Mesothelial cell of epicardium (in vitro differentiated cells): Measurements from ENCODE around the gene EIF2S2. TPM values are rescaled to one million over a fixed set of nuclear protein-coding genes. Genes with fewer than 3 reads are reported as not detected.

Experiments
- DNase-seq, 2 experiments: peaks; one replicate each; pipeline ENCODE4 v3.0.0; 2021; ENCODE audit warnings: low spot score in 2 of 2; ENCODE audit not compliant: unreplicated experiment in 2 of 2
- H3K27ac Mint-ChIP-seq: 2 replicates; pipeline ENCODE4 v1.8.0; 2021; ENCODE audit warnings: mixed read lengths
- H3K27me3 Mint-ChIP-seq: 2 replicates; pipeline ENCODE4 v1.8.0; 2021; ENCODE audit warnings: low read depth, mixed read lengths
- H3K36me3 Mint-ChIP-seq: 2 replicates; pipeline ENCODE4 v1.8.0; 2021; ENCODE audit warnings: mixed read lengths
- H3K4me1 Mint-ChIP-seq: 2 replicates; pipeline ENCODE4 v1.8.0; 2021; ENCODE audit warnings: mixed read lengths
- H3K4me3 Mint-ChIP-seq: 2 replicates; pipeline ENCODE4 v1.8.0; 2021; ENCODE audit warnings: mild to moderate bottlenecking, moderate library complexity, mixed read lengths
- H3K9me3 Mint-ChIP-seq: 2 replicates; pipeline ENCODE4 v1.8.0; 2021; ENCODE audit warnings: mixed read lengths
- total RNA-seq: library from RNA; stranded (reverse); gene quantifications from 3 replicates; pipeline ENCODE4 v1.2.1, GENCODE V29; 2021
- TF ChIP-seq, protein P1 (sequence below): fragments of 200-600 bp; sonication (generic); IDR thresholded peaks from one replicate; pipeline ENCODE4 v1.5.0; 2021; ENCODE audit warnings: antibody characterized with exemption; ENCODE audit not compliant: unreplicated experiment

Gene EIF2S2
- total RNA-seq, 1 donor from 2014 or later, result 45.5 TPM

GRCh38 chr20:34096699-34097444 lies 15.2 kb downstream of the EIF2S2 start:
- peak overlapping the region; percentile 5 for H3K27ac Mint-ChIP-seq
- TF ChIP-seq, protein P1, sequence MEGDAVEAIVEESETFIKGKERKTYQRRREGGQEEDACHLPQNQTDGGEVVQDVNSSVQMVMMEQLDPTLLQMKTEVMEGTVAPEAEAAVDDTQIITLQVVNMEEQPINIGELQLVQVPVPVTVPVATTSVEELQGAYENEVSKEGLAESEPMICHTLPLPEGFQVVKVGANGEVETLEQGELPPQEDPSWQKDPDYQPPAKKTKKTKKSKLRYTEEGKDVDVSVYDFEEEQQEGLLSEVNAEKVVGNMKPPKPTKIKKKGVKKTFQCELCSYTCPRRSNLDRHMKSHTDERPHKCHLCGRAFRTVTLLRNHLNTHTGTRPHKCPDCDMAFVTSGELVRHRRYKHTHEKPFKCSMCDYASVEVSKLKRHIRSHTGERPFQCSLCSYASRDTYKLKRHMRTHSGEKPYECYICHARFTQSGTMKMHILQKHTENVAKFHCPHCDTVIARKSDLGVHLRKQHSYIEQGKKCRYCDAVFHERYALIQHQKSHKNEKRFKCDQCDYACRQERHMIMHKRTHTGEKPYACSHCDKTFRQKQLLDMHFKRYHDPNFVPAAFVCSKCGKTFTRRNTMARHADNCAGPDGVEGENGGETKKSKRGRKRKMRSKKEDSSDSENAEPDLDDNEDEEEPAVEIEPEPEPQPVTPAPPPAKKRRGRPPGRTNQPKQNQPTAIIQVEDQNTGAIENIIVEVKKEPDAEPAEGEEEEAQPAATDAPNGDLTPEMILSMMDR, result no peak
- H3K36me3 Mint-ChIP-seq, result peaks cover 59% of the 10 kb centered on the region
- no peaks in the 10 kb centered on the region for H3K9me3 Mint-ChIP-seq
- DNase-seq, result no peak
- H3K4me3 Mint-ChIP-seq, result no peak overlapping the region
- no peaks in the 10 kb centered on the region for H3K27me3 Mint-ChIP-seq
- H3K4me1 Mint-ChIP-seq, result no peaks in the 10 kb centered on the region

DNA sequence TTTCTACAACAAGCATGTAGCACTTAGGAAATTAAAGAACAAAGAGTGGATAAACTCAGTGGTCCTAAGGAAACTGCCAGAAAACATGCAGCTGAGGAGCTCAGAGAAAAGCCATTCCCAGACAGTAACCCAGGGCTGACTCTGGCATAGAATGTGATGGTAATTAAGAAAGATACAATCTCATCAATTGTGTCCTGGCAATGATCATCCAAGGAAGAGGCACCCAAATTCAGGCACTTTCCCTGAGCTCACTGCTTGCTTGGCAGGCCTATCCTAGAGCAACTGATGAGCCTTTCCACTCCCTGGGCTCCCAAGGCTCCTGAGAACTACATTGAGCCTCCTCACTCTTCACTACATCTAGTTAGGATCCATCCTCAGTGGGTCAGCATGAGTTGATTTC lies 16.2 kb downstream of the EIF2S2 start:
- H3K9me3 Mint-ChIP-seq, result no peaks in the 10 kb centered on the region
- H3K36me3 Mint-ChIP-seq, result peaks cover 59% of the 10 kb centered on the region
- no peak overlapping the region for H3K4me3 Mint-ChIP-seq
- no peak overlapping the region for H3K27ac Mint-ChIP-seq
- TF ChIP-seq, protein P1, result no peak
- DNase-seq, result no peak
- H3K27me3 Mint-ChIP-seq, result no peaks in the 10 kb centered on the region
- H3K4me1 Mint-ChIP-seq, result no peaks in the 10 kb centered on the region

DNA sequence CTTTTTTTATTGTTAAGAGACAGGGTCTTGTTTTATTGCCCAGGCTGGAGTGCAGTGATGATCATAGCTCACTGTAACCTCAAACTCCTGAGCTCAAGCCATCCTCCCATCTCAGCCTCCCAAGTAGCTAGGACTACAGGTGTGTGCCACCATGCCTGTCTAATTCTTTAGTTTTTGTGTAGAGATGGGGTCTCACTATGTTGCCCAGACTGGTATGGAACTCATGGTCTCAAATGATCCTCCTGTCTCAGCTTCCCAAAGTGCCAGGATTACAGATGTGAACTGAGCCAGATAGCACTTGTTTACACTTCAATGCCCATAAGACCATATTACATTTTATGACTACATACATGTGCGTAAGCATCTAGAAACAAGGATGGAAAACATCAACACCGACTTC lies 18.1 kb downstream of the EIF2S2 start:
- H3K4me3 Mint-ChIP-seq, result no peak overlapping the region
- no peaks in the 10 kb centered on the region for H3K9me3 Mint-ChIP-seq
- DNase-seq, result no peak
- no peaks in the 10 kb centered on the region for H3K27me3 Mint-ChIP-seq
- TF ChIP-seq, protein P1, result no peak
- no peaks in the 10 kb centered on the region for H3K4me1 Mint-ChIP-seq
- no peak overlapping the region for H3K27ac Mint-ChIP-seq
- H3K36me3 Mint-ChIP-seq, result peaks cover 58% of the 10 kb centered on the region

GRCh38 chr20:34091637-34092200 lies 20.3 kb downstream of the EIF2S2 start:
- DNase-seq, result no peak
- Mint-ChIP-seq H3K27me3 (no peaks in the 10 kb centered on the region), H3K4me1 (no peaks in the 10 kb centered on the region), H3K4me3 (no peak overlapping the region), H3K9me3 (no peaks in the 10 kb centered on the region), H3K27ac (no peak overlapping the region), H3K36me3 (peaks cover 54% of the 10 kb centered on the region)
- TF ChIP-seq, protein P1, result no peak

DNA sequence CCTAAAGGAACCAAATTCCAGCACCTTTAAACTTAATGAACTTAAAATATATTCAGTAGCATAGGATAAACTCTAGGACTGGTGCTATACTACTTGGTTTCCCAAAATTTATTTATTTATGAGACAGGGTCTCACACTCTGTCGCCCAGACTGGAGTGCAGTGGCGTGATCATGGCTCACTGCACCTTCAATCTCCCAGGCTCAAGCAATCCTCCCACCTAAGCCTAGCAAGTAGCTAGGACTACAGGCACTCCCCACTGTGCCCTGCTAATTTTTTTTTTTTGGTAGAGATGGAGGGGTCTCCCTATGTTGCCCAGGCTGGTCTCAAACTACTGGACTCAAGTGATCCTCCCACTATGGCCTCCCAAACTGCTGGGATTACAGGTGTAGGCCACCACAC lies 21.4 kb downstream of the EIF2S2 start:
- Mint-ChIP-seq H3K4me1 (no peaks in the 10 kb centered on the region), H3K9me3 (no peaks in the 10 kb centered on the region), H3K27ac (peak overlapping the region; percentile 43), H3K36me3 (peaks cover 44% of the 10 kb centered on the region), H3K4me3 (no peak overlapping the region), H3K27me3 (no peaks in the 10 kb centered on the region)
- TF ChIP-seq, protein P1, result no peak
- DNase-seq, result no peak
